GM21717 (cell line): ENCODE results near the gene SCYL2.
A peak's percentile ranks its signal among the peaks of the same experiment; 100 is the strongest.
"Not testable (repeated sequence)": the region's sequence is repeated elsewhere in the genome, so short reads cannot be mapped to it uniquely, and the experiment has no call there.

Experiments used
- ATAC-seq: cut with Tn5 transposase; IDR thresholded peaks from one replicate; pipeline ENCODE4 v1.9.1; 2021; ENCODE audit warnings: mild to moderate bottlenecking, moderate library complexity; ENCODE audit not compliant: unreplicated experiment

Gene SCYL2

DNA sequence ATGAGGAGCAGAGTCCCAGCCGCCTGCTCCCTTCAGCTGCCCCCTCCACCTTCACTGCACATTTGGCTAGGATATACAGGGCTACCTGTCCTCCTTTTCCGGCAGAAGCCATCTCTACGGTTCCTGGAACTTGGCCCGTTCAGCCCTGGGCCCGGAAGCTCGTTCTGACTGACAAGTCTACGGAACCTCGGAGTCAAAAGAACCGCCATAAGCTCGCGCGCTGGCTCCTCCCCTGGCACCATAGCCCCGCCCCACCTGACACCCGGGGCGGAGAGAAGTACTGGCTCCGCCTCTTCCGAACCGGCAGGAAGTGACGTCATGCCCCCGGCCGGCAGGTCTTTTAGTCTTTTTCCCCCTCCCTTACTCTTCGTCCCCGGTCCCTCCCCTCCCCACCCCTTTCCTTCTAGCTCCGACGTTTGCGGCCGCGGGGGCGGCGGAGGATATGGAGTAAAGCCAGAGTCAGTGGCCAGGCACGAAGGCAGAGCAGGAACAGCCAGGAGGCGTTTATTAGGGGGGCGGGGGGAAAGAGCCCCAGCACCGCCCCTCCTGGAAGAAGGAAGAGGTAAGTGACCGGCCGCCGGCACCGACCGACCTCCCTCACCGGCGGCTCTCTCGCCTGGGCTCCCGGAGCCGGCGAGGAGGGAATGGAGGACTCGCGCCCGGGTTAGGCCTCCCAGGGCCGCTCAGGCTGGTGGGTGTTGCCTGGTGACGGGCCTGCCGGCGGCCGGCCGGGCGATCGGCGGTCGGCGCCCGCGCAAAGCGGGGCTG, at the start of gene SCYL2, which contains the start of gene DEPDC4:
Gene SCYL2 (plus strand): TSS at position 343 of the 768 bp plus-strand sequence. CDS start 15,794 bp downstream, outside the sequence.
Gene DEPDC4 (minus strand): TSS at position 245 of the 768 bp plus-strand sequence. CDS start 3 bp downstream, at position 242.
- ATAC-seq, result peak; percentile 91

DNA sequence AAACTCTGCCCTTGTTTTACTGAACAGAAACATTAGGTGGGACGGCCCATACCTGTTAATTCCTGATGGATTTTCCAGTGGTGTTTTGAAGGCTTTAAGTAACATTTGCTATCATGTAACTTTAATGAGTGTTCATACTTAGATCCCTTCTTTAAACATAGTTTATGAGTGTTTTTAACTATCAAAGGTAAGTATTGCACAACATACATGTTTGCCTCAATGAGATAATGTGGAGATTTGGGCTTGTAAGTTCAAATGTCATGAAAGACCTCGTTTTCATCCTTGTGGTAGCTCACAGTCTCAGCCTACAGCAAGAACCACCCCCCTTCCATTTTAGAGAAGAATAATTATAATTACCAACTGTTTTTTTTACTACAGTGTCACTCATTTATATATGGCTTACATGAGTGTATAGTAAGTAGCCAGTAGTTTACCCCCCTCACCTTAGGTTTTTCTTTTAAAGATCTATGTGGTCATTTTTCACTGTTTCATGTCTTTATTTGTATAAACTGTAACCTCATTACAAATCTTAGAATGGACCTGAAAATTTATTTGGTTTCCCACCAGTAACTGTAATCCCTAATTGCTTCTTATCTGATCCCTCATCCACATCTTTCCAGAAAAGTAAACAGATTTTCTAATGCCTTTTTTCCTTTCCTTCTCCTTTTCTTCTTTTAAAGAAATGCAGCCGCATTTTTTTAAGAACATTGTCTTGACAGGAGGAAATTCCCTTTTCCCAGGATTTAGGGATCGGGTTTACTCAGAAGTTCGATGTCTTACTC, 47.5 kb upstream of the SCYL2 start:
- no peak for ATAC-seq

DNA sequence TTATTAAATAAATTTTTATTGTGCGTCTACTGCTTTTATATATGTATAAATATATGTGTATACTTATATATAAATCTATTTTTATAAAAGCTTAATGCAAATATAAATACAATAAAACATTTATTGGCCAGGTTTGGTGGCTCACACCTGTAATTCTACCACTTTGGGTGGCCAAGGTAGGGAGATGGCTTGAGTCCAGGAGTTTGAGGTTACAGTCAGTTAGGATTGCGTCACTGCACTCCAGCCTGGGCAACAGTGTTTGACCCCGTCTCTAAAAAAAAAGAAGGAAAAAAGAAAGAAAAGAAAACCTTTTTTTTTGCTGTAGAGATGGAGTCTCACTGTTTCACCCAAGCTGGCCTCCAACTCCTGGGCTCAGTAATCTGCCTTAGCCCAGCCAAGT, 45.5 kb upstream of the SCYL2 start:
- ATAC-seq, result no peak

GRCh38 chr12:100222173-100222572, 44.8 kb upstream of the SCYL2 start:
- ATAC-seq, result not testable (repeated sequence)

- ATAC-seq, result no peak
Observed at GRCh38 chr12:100225491-100225890, 41.5 kb upstream of the SCYL2 start.

DNA sequence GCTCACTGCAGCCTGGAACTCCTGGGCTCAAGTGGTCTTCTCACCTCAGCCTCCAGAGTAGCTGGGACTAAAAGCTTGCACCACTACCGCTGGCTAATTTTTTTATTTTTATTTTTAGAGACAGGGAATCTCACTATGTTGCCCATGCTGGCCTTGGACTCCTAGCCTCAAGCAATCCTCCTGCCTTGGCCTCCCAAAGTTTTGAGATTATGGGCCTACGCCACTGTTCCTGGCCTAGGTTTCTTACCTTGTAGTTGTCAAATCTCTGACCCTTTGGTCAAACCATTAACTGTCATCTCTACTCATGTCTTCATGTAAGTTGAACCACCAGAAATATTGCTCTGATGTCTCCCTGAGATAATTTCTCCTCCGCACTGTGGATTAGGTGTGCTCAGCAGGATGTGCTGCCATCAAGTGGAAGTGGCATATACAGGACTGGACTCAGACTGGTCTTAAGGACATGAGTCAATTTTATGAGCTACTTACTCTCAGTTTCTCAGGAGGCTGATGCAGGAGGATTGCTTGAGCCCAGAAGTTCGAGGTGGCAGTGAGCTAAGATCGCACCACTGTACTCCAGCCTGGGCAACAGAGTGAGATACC, 37.8 kb upstream of the SCYL2 start:
- no peak for ATAC-seq

GRCh38 chr12:100229876-100230275, 37.1 kb upstream of the SCYL2 start:
- ATAC-seq, result no peak

GRCh38 chr12:100231873-100232272, 35.1 kb upstream of the SCYL2 start:
- not testable (repeated sequence) for ATAC-seq

- ATAC-seq, result no peak
Observed at GRCh38 chr12:100234166-100234565, 32.8 kb upstream of the SCYL2 start.

- no peak for ATAC-seq
Observed at GRCh38 chr12:100234591-100235304, 32.2 kb upstream of the SCYL2 start.

- no peak for ATAC-seq
Observed at GRCh38 chr12:100238801-100239200, 28.2 kb upstream of the SCYL2 start.

DNA sequence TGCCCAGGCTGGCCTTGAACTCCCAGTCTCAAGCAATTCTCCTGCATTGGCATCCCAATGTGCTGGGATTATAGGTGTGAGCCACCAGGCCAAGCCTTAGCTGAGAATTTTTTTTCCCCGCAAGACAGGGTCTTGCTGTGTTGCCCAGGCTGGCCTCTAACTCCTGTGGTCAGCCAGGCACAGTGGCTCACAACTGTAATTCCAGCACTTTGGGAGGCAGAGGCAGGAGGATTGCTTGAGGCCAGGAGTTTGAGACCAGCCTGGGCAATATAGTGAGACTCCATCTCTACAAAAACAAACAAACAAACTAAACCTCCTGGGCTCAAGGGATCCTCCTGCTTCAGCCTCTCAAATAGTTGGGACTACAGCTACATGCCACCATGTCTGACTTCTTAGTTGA, 27.4 kb upstream of the SCYL2 start:
- ATAC-seq, result no peak

DNA sequence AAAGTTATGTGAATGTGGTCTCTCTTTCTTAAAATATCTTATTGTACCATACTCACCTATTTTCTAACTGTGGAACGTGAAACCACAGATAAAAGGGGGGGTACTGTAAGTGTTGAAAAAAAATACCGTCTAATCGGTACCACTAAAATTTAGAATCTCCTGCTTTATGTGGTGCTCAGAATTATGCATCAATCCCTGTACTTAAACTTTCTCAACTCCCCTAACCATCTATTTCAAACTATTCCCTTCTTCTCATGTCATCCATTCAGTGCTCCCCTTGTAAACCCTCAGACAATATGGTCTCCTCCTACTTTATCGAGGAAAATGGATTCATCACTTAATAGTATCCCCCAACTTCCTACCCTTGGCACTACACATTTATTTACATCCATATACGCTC, 23.8 kb upstream of the SCYL2 start:
- ATAC-seq, result no peak

- no peak for ATAC-seq
Observed at GRCh38 chr12:100247765-100248164, 19.2 kb upstream of the SCYL2 start.

DNA sequence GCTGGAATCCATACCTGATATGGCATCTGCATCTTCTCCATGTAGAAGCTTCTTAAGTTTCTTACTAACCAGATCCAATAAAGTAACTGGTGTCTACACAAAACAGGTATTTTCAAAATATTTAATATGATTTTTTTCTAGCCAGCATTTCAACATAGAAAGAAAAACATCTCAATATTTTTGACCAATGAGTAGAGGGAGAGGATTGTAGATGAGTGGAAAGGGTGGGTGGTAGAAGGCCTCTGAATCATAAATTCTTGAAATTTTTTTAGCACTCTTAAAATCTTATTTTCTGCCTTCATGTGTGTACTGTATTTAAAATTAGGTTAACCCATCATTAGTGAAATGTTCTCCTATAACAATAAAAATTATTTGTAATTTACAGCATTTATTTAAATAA, 18.1 kb upstream of the SCYL2 start:
- ATAC-seq, result no peak

DNA sequence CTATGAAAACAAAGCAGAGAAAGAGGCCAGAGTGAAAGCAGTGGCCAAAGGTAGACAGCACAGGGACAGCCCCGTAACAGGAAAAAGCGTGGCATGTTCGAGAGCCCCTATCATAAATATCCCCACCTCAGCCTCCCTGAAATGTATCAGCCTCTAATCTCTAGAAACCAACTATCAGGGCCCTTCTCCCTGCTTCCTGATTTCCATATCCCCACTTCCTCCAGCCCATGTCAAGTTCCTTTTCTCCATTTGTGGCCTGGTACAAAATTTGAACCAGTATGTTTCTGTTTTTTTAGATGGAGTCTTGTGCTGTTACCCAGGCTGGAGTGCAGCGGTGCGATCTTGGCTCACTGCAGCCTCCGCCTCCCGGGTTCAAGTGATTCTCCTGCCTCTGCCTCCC, 17.0 kb upstream of the SCYL2 start:
- no peak for ATAC-seq

- ATAC-seq, result no peak
Observed at GRCh38 chr12:100251917-100252316, 15.1 kb upstream of the SCYL2 start.

GRCh38 chr12:100253437-100253836, 13.5 kb upstream of the SCYL2 start:
- ATAC-seq, result no peak

DNA sequence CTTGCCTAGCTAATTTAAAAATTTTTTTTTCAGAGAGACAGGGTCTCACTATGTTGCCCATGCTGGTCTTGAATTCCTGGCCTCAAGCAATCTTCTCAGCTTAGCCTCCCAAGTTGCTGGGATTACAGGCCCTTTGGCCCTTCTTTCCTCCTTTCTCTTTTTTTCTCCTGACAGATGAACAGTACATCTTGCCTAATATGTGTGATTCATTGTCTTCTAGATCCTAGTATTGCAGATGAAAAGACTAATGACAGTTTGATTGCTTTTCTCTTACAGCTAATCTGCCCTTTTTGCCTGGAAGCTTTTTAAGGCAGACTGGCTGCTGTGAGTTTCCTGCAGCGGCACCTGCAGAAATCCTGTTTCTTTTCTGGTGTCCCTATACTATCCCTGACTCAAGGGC, 12.1 kb upstream of the SCYL2 start:
- ATAC-seq, result no peak

DNA sequence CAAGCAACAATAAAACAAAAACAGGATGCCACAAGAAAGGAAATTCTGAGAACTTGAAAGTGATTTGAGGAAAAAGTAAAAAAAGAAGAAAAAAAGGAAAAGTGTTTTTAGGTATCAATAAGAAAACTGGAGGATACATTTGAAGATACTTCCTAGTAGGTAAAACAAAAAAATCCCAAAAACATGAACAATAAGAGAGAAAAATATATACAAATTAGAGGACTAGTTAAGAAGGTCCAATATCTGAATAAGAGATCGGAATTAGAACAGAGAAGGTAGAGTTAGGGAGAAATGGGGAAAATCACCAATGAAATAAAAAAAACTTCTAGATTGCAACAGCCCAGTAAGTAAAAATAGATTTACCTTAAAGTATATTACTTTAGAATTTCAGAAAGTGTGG, 8.8 kb upstream of the SCYL2 start:
- no peak for ATAC-seq

GRCh38 chr12:100263131-100263530, 3.8 kb upstream of the SCYL2 start:
- ATAC-seq, result no peak
